ENCODE data around the gene BRD4.

- TF ChIP-seq POLR2AphosphoS5 (IDR thresholded peaks at IDR 0.05; ENCODE audit: low read depth, low read length) (no peak), REST (IDR thresholded peaks at IDR 0.05; ENCODE audit: insufficient read depth in 1 of 2, low read depth in 2 of 2, low read length in 2 of 2) (no peak), TAF1 (IDR thresholded peaks at IDR 0.05; ENCODE audit: borderline replicate concordance, insufficient read depth, low read length) (no peak), SIN3A (IDR thresholded peaks at IDR 0.05; ENCODE audit: borderline replicate concordance, insufficient read depth, low read length) (no peak)
Observed at GRCh38 chr19:15315101-15315500, 17.2 kb downstream of the BRD4 start.
